ENCODE data around the gene SCLT1. TPM values are rescaled to one million over a fixed set of nuclear protein-coding genes. Genes with fewer than 3 reads are reported as not detected.

The SCLT1 gene
- total and polyA plus RNA-seq, 2 of the 13 experiments (the other 11 are each of a cell fraction or from before 2014, with no cell fraction given): 1.5 to 8.7 TPM

- WGBS (ENCODE audit: low lambda C conversion rate): 85% methylated on average over 2 of the region's 2 CpGs
- Histone ChIP-seq H3K4me2 (ENCODE audit: low read depth, low read length) (no peak overlapping the region), H3K9ac (ENCODE audit: insufficient read depth, low read depth, low read length) (no peak overlapping the region), H3K9me3 (ENCODE audit: low read length) (no peaks in the 10 kb centered on the region), H3K36me3 (replicated peaks in 1 of 2; ENCODE audit: control insufficient read depth in 1 of 2, insufficient read depth in 2 of 2, low read length in 2 of 2) (no peaks in the 10 kb centered on the region), H3K79me2 (ENCODE audit: insufficient read depth, low read length) (no peaks in the 10 kb centered on the region), H3K27ac (ENCODE audit: extremely low read length, insufficient read depth, low read length) (no peak overlapping the region), H2AFZ (ENCODE audit: low read length) (no peak overlapping the region), H3K4me3 (replicated peaks in 1 of 3; ENCODE audit: insufficient read depth in 1 of 3, low read depth in 2 of 3, low read length in 3 of 3) (no peak overlapping the region), H3K27me3 (ENCODE audit: control insufficient read depth in 1 of 2, insufficient read depth in 2 of 2, low read length in 2 of 2) (no peaks in the 10 kb centered on the region), H3K4me1 (ENCODE audit: insufficient read depth, low read length) (no peaks in the 10 kb centered on the region), H4K20me1 (ENCODE audit: insufficient read depth, low read length) (no peaks in the 10 kb centered on the region)
- TF ChIP-seq REXO4 (CRISPR knock-in tag; IDR thresholded peaks at IDR 0.05; ENCODE audit: borderline replicate concordance) (no peak), CEBPB (IDR thresholded peaks at IDR 0.05; ENCODE audit: borderline replicate concordance, low read depth, low read length) (peak; percentile 74)
- BruUV-seq (replicated peaks): no TSS peak
- in situ Hi-C loops (cut with HindIII; ENCODE audit: extremely low pct_ligation_motif_present, low pct_unique_long_range_greater_than_20kb): no loop called here
- no peak for FAIRE-seq
- ChIA-PET POLR2A (no interaction called here), CTCF (ENCODE audit: low intra/inter-chr PET ratio, low total read pairs) (no interaction called here)
- DNase-seq (ENCODE audit: low spot score): no peak
- no peak for ATAC-seq
- intact Hi-C loops (cut with micrococcal nuclease; ENCODE audit: unreplicated experiment): no loop called here
These were observed 214.1 kb downstream of the SCLT1 start for GRCh38 chr4:128879283-128879682.

GRCh38 chr4:128877934-128878333 lies 215.4 kb downstream of the SCLT1 start:
- 94% methylated on average over 4 of the region's 4 CpGs for WGBS (ENCODE audit: low lambda C conversion rate)
- TF ChIP-seq HOXD1 (CRISPR knock-in tag; IDR thresholded peaks at IDR 0.05): no peak
- TF ChIP-seq MAFF (IDR thresholded peaks at IDR 0.05; ENCODE audit: low read depth, low read length): peak; percentile 76
- no peak for TF ChIP-seq UBTF (CRISPR knock-in tag; IDR thresholded peaks at IDR 0.05)
- TF ChIP-seq REL (CRISPR knock-in tag; conservative IDR thresholded peaks at IDR 0.05): no peak
- peak; percentile 75 to 88 for TF ChIP-seq MAFK (conservative IDR thresholded peaks at IDR 0.05 in 1 of 2, IDR thresholded peaks at IDR 0.05 in 1 of 2; ENCODE audit: low read length in 2 of 2)
- TF ChIP-seq ONECUT2 (CRISPR knock-in tag; IDR thresholded peaks at IDR 0.05): no peak
- no peak for TF ChIP-seq ZNF142 (CRISPR knock-in tag; IDR thresholded peaks at IDR 0.05)
- ChIA-PET POLR2A (no interaction called here), CTCF (ENCODE audit: low intra/inter-chr PET ratio, low total read pairs) (no interaction called here)
- Histone ChIP-seq H3K4me1 (ENCODE audit: insufficient read depth, low read length) (no peaks in the 10 kb centered on the region), H3K79me2 (ENCODE audit: insufficient read depth, low read length) (no peaks in the 10 kb centered on the region), H4K20me1 (ENCODE audit: insufficient read depth, low read length) (no peaks in the 10 kb centered on the region), H3K9me3 (ENCODE audit: low read length) (no peaks in the 10 kb centered on the region), H3K27me3 (ENCODE audit: control insufficient read depth in 1 of 2, insufficient read depth in 2 of 2, low read length in 2 of 2) (no peaks in the 10 kb centered on the region), H2AFZ (ENCODE audit: low read length) (no peak overlapping the region), H3K27ac (ENCODE audit: extremely low read length, insufficient read depth, low read length) (no peak overlapping the region), H3K36me3 (replicated peaks in 1 of 2; ENCODE audit: control insufficient read depth in 1 of 2, insufficient read depth in 2 of 2, low read length in 2 of 2) (peaks cover 0 to 6% of the 10 kb centered on the region in 2 experiments; a peak in 1 of 5 replicates), H3K4me3 (replicated peaks in 1 of 3; ENCODE audit: insufficient read depth in 1 of 3, low read depth in 2 of 3, low read length in 3 of 3) (no peak overlapping the region), H3K4me2 (ENCODE audit: low read depth, low read length) (no peak overlapping the region), H3K9ac (ENCODE audit: insufficient read depth, low read depth, low read length) (no peak overlapping the region)
- no TSS peak for BruUV-seq (replicated peaks)
- FAIRE-seq: no peak
- no peak for ATAC-seq
- DNase-seq (ENCODE audit: low spot score): no peak
- in situ Hi-C loops (cut with HindIII; ENCODE audit: extremely low pct_ligation_motif_present, low pct_unique_long_range_greater_than_20kb) (no loop called here), intact Hi-C loops (cut with micrococcal nuclease; ENCODE audit: unreplicated experiment) (no loop called here)

All from HepG2 (cell line).